ENCODE results near the gene LETM1.

- no peak for TF ChIP-seq CTCF (IDR thresholded peaks at IDR 0.05; ENCODE audit: extremely low read depth in 1 of 2, insufficient read depth in 1 of 2, low read depth in 1 of 2, low read length in 2 of 2)
- TF ChIP-seq EZH2 (IDR thresholded peaks at IDR 0.05; ENCODE audit: borderline replicate concordance, low read depth, low read length, severe bottlenecking), result no peak
- TF ChIP-seq POLR2AphosphoS5 (IDR thresholded peaks at IDR 0.05; ENCODE audit: insufficient read depth, low read depth, low read length), result no peak
- TF ChIP-seq POLR2A (IDR thresholded peaks at IDR 0.05; ENCODE audit: low read depth, low read length), result no peak
- TF ChIP-seq, protein P1, sequence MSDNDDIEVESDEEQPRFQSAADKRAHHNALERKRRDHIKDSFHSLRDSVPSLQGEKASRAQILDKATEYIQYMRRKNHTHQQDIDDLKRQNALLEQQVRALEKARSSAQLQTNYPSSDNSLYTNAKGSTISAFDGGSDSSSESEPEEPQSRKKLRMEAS (IDR thresholded peaks at IDR 0.05; ENCODE audit: insufficient read depth, insufficient read length), result no peak
- TF ChIP-seq JUN (IDR thresholded peaks at IDR 0.05; ENCODE audit: borderline replicate concordance, insufficient read depth, insufficient read length, low read depth), result no peak
- no peak for TF ChIP-seq MYC (IDR thresholded peaks at IDR 0.05; ENCODE audit: low read depth, low read length)
- TF ChIP-seq GATA2 (IDR thresholded peaks at IDR 0.05; ENCODE audit: insufficient read depth, insufficient read length, low read depth, low read length), result no peak
- no peak for TF ChIP-seq FOS (IDR thresholded peaks at IDR 0.05; ENCODE audit: borderline replicate concordance, insufficient read depth, low read length)
These were observed 49.2 kb downstream of the LETM1 start for GRCh38 chr4:1806596-1807331.

All from endothelial cell of umbilical vein (primary cell).